Mesendoderm (in vitro differentiated cells): ENCODE data around the gene TSEN2. TPM values are rescaled to one million over a fixed set of nuclear protein-coding genes. Genes with fewer than 3 reads are reported as not detected.

Experiments used
- DNase-seq: peaks from one replicate; pipeline ENCODE4 v3.0.0; 2013
- H2AK5ac ChIP-seq: 2 replicates; pipeline ENCODE4 v1.6.1; 2013; ENCODE audit warnings: low read length, inconsistent platforms
- H2BK120ac ChIP-seq: 2 replicates; pipeline ENCODE4 v1.6.1; 2013; ENCODE audit warnings: low read depth, mild to moderate bottlenecking, low read length, moderate library complexity, mixed read lengths
- H2BK15ac ChIP-seq: replicated peaks from 2 replicates; pipeline ENCODE4 v1.6.1; 2013; ENCODE audit warnings: low read depth, mild to moderate bottlenecking, moderate library complexity
- H2BK5ac ChIP-seq: 2 replicates; pipeline ENCODE4 v1.6.1; 2013; ENCODE audit warnings: low read length, inconsistent platforms
- H3K18ac ChIP-seq: 2 replicates; pipeline ENCODE4 v1.6.1; 2013; ENCODE audit warnings: mild to moderate bottlenecking, low read length, mixed read lengths
- H3K23ac ChIP-seq: one replicate; pipeline ENCODE4 v1.6.1; 2013; ENCODE audit warnings: low read length
- H3K27ac ChIP-seq: 2 replicates; pipeline ENCODE4 v1.5.1; 2013; ENCODE audit warnings: low read depth, mild to moderate bottlenecking, inconsistent platforms, low read length, moderate library complexity
- H3K27me3 ChIP-seq: 2 replicates; pipeline ENCODE4 v1.6.1; 2013; ENCODE audit warnings: low read length, control low read depth, mild to moderate bottlenecking, inconsistent platforms; ENCODE audit not compliant: insufficient read depth, poor library complexity
- H3K36me3 ChIP-seq: 2 replicates; pipeline ENCODE4 v1.6.1; 2013; ENCODE audit warnings: low read length, inconsistent platforms; ENCODE audit not compliant: control insufficient read depth, insufficient read depth
- H3K4ac ChIP-seq: one replicate; pipeline ENCODE4 v1.6.1; 2013; ENCODE audit warnings: low read depth, mild to moderate bottlenecking, low read length, moderate library complexity
- H3K4me1 ChIP-seq: 2 replicates; pipeline ENCODE4 v1.6.1; 2013; ENCODE audit warnings: low read depth, low read length, inconsistent platforms; ENCODE audit not compliant: control insufficient read depth
- H3K4me2 ChIP-seq: 2 replicates; pipeline ENCODE4 v1.6.1; 2013; ENCODE audit warnings: low read length
- H3K4me3 ChIP-seq: 2 replicates; pipeline ENCODE4 v1.5.1; 2013; ENCODE audit warnings: mild to moderate bottlenecking, low read length
- H3K56ac ChIP-seq: one replicate; pipeline ENCODE4 v1.6.1; 2013; ENCODE audit warnings: low read length
- H3K79me1 ChIP-seq: 2 replicates; pipeline ENCODE4 v1.6.1; 2013; ENCODE audit warnings: low read length, inconsistent platforms
- H3K79me2 ChIP-seq: 2 replicates; pipeline ENCODE4 v1.6.1; 2013; ENCODE audit warnings: mild to moderate bottlenecking, low read length; ENCODE audit not compliant: control insufficient read depth, insufficient read depth
- H3K9ac ChIP-seq: 2 replicates; pipeline ENCODE4 v1.6.1; 2013; ENCODE audit warnings: low read length, inconsistent platforms
- H4K5ac ChIP-seq: one replicate; pipeline ENCODE4 v1.6.1; 2013; ENCODE audit warnings: low read length
- H4K8ac ChIP-seq: one replicate; pipeline ENCODE4 v1.6.1; 2013; ENCODE audit warnings: low read depth, mild to moderate bottlenecking, control low read depth, low read length, moderate library complexity
- WGBS: extraction: QIAGEN DNeasy Blood & Tissue Kit; methylation state at CpG from one replicate; pipeline ENCODE4 v1.1.7; 2013; ENCODE audit warnings: low lambda C conversion rate, missing lambda C conversion rate; ENCODE audit not compliant: insufficient coverage; ENCODE audit errors: extremely low coverage; 5-methylcytosine and 5-hydroxymethylcytosine counted together
- polyA plus RNA-seq, 2 experiments: library from polyadenylated mRNA; stranded (reverse); fragments of 200-250 nt; gene quantifications; one replicate each; pipeline ENCODE4 v1.2.3, GENCODE V29; 2013

TSEN2 gene
- polyA plus RNA-seq (2013, experiment 1 of 2), result 15.6 TPM
- 15.5 TPM for polyA plus RNA-seq (2013, experiment 2 of 2)

- Histone ChIP-seq H3K4me3 (peak within 1 kb of the TSS; percentile 78), H3K18ac (no peak within 1 kb of the TSS), H2BK15ac (no peak within 1 kb of the TSS), H3K4me1 (no peaks in the 10 kb centered on the region), H4K8ac (no peak within 1 kb of the TSS), H3K36me3 (no peaks in the 10 kb centered on the region), H2BK5ac (no peak within 1 kb of the TSS), H3K4ac (peak within 1 kb of the TSS; percentile 64), H4K5ac (peak within 1 kb of the TSS; percentile 62), H3K79me2 (peaks cover 12% of the 10 kb centered on the region), H3K9ac (peak within 1 kb of the TSS; percentile 90), H3K27ac (peak within 1 kb of the TSS; percentile 14), H3K4me2 (peak within 1 kb of the TSS; percentile 96), H2AK5ac (no peak within 1 kb of the TSS), H2BK120ac (no peak within 1 kb of the TSS), H3K23ac (no peak within 1 kb of the TSS), H3K27me3 (no peaks in the 10 kb centered on the region), H3K79me1 (peaks cover 8% of the 10 kb centered on the region), H3K56ac (peak within 1 kb of the TSS; percentile 97)
- peak; percentile 95 for DNase-seq
- WGBS, result no CpG with 5 or more reads among the region's 69 CpGs
Observed at GRCh38 chr3:12484198-12484982, at the start of gene TSEN2. Gene TSEN2 (plus strand): TSS chr3:12484480. CDS start chr3:12489801, 5,321 bp downstream.

GRCh38 chr3:12436514-12437220, 47.6 kb upstream of the TSEN2 start:
- Histone ChIP-seq H3K18ac (no peak overlapping the region), H4K8ac (no peak overlapping the region), H3K4me2 (no peak overlapping the region), H3K36me3 (no peaks in the 10 kb centered on the region), H3K27ac (no peak overlapping the region), H2BK5ac (no peak overlapping the region), H3K79me2 (no peaks in the 10 kb centered on the region), H3K27me3 (no peaks in the 10 kb centered on the region), H3K79me1 (no peaks in the 10 kb centered on the region), H3K56ac (no peak overlapping the region), H2BK15ac (no peak overlapping the region), H3K4me3 (no peak overlapping the region), H3K4ac (no peak overlapping the region), H2AK5ac (no peak overlapping the region), H2BK120ac (no peak overlapping the region), H3K9ac (no peak overlapping the region), H3K23ac (no peak overlapping the region), H3K4me1 (no peaks in the 10 kb centered on the region), H4K5ac (no peak overlapping the region)
- no CpG with 5 or more reads among the region's 12 CpGs for WGBS
- DNase-seq, result no peak

GRCh38 chr3:12437221-12437605, 47.1 kb upstream of the TSEN2 start:
- Histone ChIP-seq H4K5ac (no peak overlapping the region), H2BK15ac (no peak overlapping the region), H3K36me3 (no peaks in the 10 kb centered on the region), H3K9ac (no peak overlapping the region), H4K8ac (no peak overlapping the region), H3K23ac (no peak overlapping the region), H2AK5ac (no peak overlapping the region), H3K4me2 (no peak overlapping the region), H3K18ac (no peak overlapping the region), H3K4me3 (no peak overlapping the region), H3K79me2 (no peaks in the 10 kb centered on the region), H2BK5ac (no peak overlapping the region), H2BK120ac (no peak overlapping the region), H3K4me1 (no peaks in the 10 kb centered on the region), H3K4ac (no peak overlapping the region), H3K56ac (no peak overlapping the region), H3K27me3 (no peaks in the 10 kb centered on the region), H3K27ac (no peak overlapping the region), H3K79me1 (no peaks in the 10 kb centered on the region)
- WGBS, result no CpG with 5 or more reads among the region's 6 CpGs
- DNase-seq, result no peak

GRCh38 chr3:12437861-12438260, 46.4 kb upstream of the TSEN2 start:
- Histone ChIP-seq H3K27ac (no peak overlapping the region), H4K8ac (no peak overlapping the region), H2BK15ac (no peak overlapping the region), H3K9ac (no peak overlapping the region), H3K4ac (no peak overlapping the region), H3K79me2 (no peaks in the 10 kb centered on the region), H3K36me3 (no peaks in the 10 kb centered on the region), H3K18ac (no peak overlapping the region), H2AK5ac (no peak overlapping the region), H3K4me2 (no peak overlapping the region), H3K23ac (no peak overlapping the region), H3K4me1 (no peaks in the 10 kb centered on the region), H3K79me1 (no peaks in the 10 kb centered on the region), H3K56ac (no peak overlapping the region), H2BK5ac (no peak overlapping the region), H3K4me3 (no peak overlapping the region), H4K5ac (no peak overlapping the region), H3K27me3 (no peaks in the 10 kb centered on the region), H2BK120ac (no peak overlapping the region)
- WGBS, result no CpG with 5 or more reads among the region's 13 CpGs
- DNase-seq, result no peak

- Histone ChIP-seq H3K27me3 (no peaks in the 10 kb centered on the region), H3K4me2 (no peak overlapping the region), H4K8ac (no peak overlapping the region), H3K23ac (no peak overlapping the region), H3K9ac (no peak overlapping the region), H3K4ac (no peak overlapping the region), H4K5ac (no peak overlapping the region), H3K18ac (no peak overlapping the region), H2BK120ac (no peak overlapping the region), H3K27ac (no peak overlapping the region), H3K79me2 (no peaks in the 10 kb centered on the region), H2BK15ac (no peak overlapping the region), H3K4me3 (no peak overlapping the region), H3K79me1 (no peaks in the 10 kb centered on the region), H2AK5ac (no peak overlapping the region), H3K56ac (no peak overlapping the region), H2BK5ac (no peak overlapping the region), H3K4me1 (no peaks in the 10 kb centered on the region), H3K36me3 (no peaks in the 10 kb centered on the region)
- DNase-seq, result no peak
- WGBS, result no CpG with 5 or more reads among the region's 4 CpGs
Observed at GRCh38 chr3:12438318-12438717, 46.0 kb upstream of the TSEN2 start.
